ENCODE measurements around the gene FRMPD2. TPM values are rescaled to one million over a fixed set of nuclear protein-coding genes. Genes with fewer than 3 reads are reported as not detected.

FRMPD2 gene
- total and polyA plus RNA-seq, 7 donors: 0.04 TPM; not detected in 6

Other genes with a start within 250 kb of the FRMPD2 start
- 10 to 100 TPM; 24.3 to 32.3 (median 27.7) TPM for gene MAPK8, start 32.0 kb upstream of the FRMPD2 start, total RNA-seq
- 10 to 100 TPM; 10.8 to 22.7 (median 19.0) TPM for gene MAPK8, start 32.0 kb upstream of the FRMPD2 start, polyA plus RNA-seq